ENCODE results near the gene RSAD2.

- no peak for TF ChIP-seq CHD4 (IDR thresholded peaks at IDR 0.05; ENCODE audit: borderline replicate concordance)
- TF ChIP-seq POLR2A (IDR thresholded peaks at IDR 0.05; ENCODE audit: low read length), result no peak
- TF ChIP-seq CEBPB (IDR thresholded peaks at IDR 0.05), result no peak
- TF ChIP-seq RAD21 (conservative IDR thresholded peaks at IDR 0.05 in 1 of 2, IDR thresholded peaks at IDR 0.05 in 1 of 2), result no peak
- TF ChIP-seq PBX3 (IDR thresholded peaks at IDR 0.05), result no peak
- no peak for TF ChIP-seq RCOR1 (IDR thresholded peaks at IDR 0.05; ENCODE audit: low read depth, low read length)
- TF ChIP-seq MAFK (IDR thresholded peaks at IDR 0.05; ENCODE audit: partially characterized antibody), result no peak
- TF ChIP-seq KDM1A (IDR thresholded peaks at IDR 0.05; ENCODE audit: low read depth), result no peak
- no peak for TF ChIP-seq CTCF (IDR thresholded peaks at IDR 0.05)
- TF ChIP-seq EP300 (IDR thresholded peaks at IDR 0.05), result no peak
These were observed 45.7 kb downstream of the RSAD2 start for GRCh38 chr2:6923319-6923718.
